DND-41 (cell line): ENCODE results near the gene HLA-DOA.

Experiments used
- ATAC-seq: fragments of 200-7000 bp; cut with Tn5 transposase; 3 replicates; pipeline ENCODE4 v1.9.1; 2021; ENCODE audit warnings: low read depth; ENCODE audit not compliant: insufficient read depth
- DNase-seq: peaks from one replicate; pipeline ENCODE4 v3.0.0-alpha.2; 2020
- H2AFZ ChIP-seq: 2 replicates; pipeline ENCODE4 v1.6.0; 2012; ENCODE audit warnings: low read depth, low read length
- H3K27ac ChIP-seq: 2 replicates; pipeline ENCODE4 v1.5.1; 2012; ENCODE audit warnings: low read length, inconsistent platforms
- H3K27me3 ChIP-seq: fragments of 200-600 bp; sonication (generic); 2 replicates; pipeline ENCODE4 v1.6.0; 2012; ENCODE audit warnings: low read length, mild to moderate bottlenecking, inconsistent platforms; ENCODE audit not compliant: insufficient read depth, poor library complexity
- H3K36me3 ChIP-seq: 2 replicates; pipeline ENCODE4 v1.5.1; 2012; ENCODE audit warnings: low read length, inconsistent platforms; ENCODE audit not compliant: insufficient read depth
- H3K4me1 ChIP-seq: 2 replicates; pipeline ENCODE4 v1.5.1; 2012; ENCODE audit warnings: mild to moderate bottlenecking, low read length; ENCODE audit not compliant: insufficient read depth
- H3K4me2 ChIP-seq: 2 replicates; pipeline ENCODE4 v1.6.0; 2012; ENCODE audit warnings: mild to moderate bottlenecking, moderate library complexity, low read length, inconsistent platforms; ENCODE audit not compliant: insufficient read depth
- H3K4me3 ChIP-seq, 2 experiments: fragments of 200-600 bp in 1 of 2; shearing (Covaris generic) in 1 of 2; 2 replicates each; pipeline ENCODE4 v1.5.1; 2012 to 2016; ENCODE audit warnings: inconsistent platforms in 2 of 2, low read length in 2 of 2, mild to moderate bottlenecking in 2 of 2, low read depth in 1 of 2, moderate library complexity in 1 of 2
- H3K79me2 ChIP-seq: 2 replicates; pipeline ENCODE4 v1.6.0; 2012; ENCODE audit warnings: low read length, inconsistent platforms; ENCODE audit not compliant: insufficient read depth
- H3K9ac ChIP-seq: 2 replicates; pipeline ENCODE4 v1.6.0; 2012; ENCODE audit warnings: low read depth, mild to moderate bottlenecking, inconsistent platforms, low read length, moderate library complexity
- H3K9me3 ChIP-seq: 2 replicates; pipeline ENCODE4 v1.5.1; 2012; ENCODE audit warnings: low read length, moderate library complexity, mild to moderate bottlenecking, inconsistent platforms; ENCODE audit not compliant: insufficient read depth, severe bottlenecking
- H4K20me1 ChIP-seq: 2 replicates; pipeline ENCODE4 v1.6.0; 2012; ENCODE audit warnings: low read length; ENCODE audit not compliant: insufficient read depth
- EZH2 ChIP-seq: IDR thresholded peaks from 3 replicates; pipeline ENCODE4 v1.6.1; 2012; ENCODE audit warnings: borderline replicate concordance, low read depth, mild to moderate bottlenecking, moderate library complexity, low read length, inconsistent platforms; ENCODE audit not compliant: severe bottlenecking
- TF ChIP-seq, protein P1 (sequence below): IDR thresholded peaks from 2 replicates; pipeline ENCODE4 v1.5.1; 2012; ENCODE audit warnings: borderline replicate concordance, low read length, moderate library complexity, mild to moderate bottlenecking; ENCODE audit not compliant: poor library complexity, severe bottlenecking; ENCODE audit errors: extremely low read depth

The HLA-DOA gene

DNA sequence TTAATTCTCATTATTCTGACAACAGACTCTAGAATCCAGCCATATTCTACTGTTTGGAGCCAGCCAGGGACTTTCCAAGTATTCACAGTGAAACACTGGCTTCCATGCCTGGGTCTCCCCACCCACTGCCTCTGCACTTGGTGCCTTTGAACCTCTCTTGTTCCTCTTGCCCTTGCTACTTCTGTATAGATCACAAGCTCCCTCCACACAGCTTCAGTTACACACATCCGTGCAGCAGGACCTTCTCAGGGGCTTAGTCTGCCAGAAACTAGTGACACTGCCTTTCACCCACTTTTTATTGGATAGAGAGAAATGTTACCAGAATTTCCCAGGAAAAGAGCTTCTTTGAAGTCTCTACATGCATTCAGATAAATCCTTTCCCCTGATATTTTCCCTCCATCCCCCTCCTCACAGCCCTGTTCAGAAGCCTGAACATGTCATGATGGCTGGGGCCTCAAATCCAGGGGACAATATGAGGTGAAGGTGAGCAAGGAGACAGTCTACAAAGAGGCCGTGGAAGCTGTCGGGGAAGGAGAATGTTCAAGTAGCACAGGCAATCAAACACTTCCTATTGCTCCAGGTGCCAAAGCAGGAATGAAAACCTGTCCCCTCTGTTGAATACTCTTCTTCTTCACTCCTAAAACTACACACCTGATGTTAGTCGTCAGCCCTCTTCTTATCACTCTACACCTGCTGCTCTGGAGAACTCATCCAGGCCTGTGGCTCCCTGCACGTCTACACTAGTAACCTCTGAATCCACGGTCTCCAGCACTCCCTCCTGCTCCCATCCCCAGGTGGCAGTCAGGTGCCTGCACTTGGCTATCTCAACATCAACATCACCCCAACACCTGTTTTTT is 20.2 kb upstream of the HLA-DOA start:
- peaks cover 30% of the 10 kb centered on the region for H3K27me3 ChIP-seq
- no peak overlapping the region for H2AFZ ChIP-seq

DNA sequence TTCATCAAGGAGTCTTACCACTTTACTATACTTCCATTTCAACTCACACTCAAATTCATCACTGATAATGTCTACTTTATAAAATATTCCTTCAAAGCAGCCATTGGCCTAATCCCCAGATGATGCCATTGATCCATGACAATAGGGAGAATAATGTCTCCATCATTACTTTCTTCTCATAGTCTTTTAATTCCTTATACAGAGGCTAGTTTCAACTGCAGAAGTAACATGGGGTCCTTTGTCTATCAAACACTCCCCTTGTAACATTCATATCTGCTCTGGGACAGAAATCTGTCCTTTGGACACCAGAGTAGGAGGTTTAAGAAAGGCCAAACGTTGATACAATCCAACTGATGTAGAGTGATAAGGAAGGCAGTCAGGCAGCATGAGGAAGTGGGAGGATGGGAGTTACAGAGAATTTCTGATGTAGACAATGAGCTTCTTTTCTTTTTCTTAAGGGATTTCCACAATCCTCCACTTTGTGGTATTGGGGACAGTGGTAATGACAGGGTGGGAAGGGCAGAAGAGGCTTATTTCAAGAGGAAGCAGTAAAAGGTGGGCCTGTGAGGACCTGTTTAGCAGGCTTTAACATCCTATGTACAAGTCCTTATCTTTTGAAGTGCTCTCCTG is 18.9 kb upstream of the HLA-DOA start:
- Histone ChIP-seq H3K4me2 (no peak overlapping the region), H2AFZ (no peak overlapping the region)

More for the DNA sequence above, 20.2 kb upstream of the HLA-DOA start:
- Histone ChIP-seq H3K36me3 (no peaks in the 10 kb centered on the region), H3K4me3 (no peak overlapping the region), H3K9ac (no peak overlapping the region), H3K79me2 (no peaks in the 10 kb centered on the region), H3K9me3 (no peaks in the 10 kb centered on the region), H3K27ac (no peak overlapping the region), H4K20me1 (no peaks in the 10 kb centered on the region), H3K4me2 (no peak overlapping the region), H3K4me1 (no peaks in the 10 kb centered on the region)
- ATAC-seq (no peak), DNase-seq (no peak)
- TF ChIP-seq, protein P1, sequence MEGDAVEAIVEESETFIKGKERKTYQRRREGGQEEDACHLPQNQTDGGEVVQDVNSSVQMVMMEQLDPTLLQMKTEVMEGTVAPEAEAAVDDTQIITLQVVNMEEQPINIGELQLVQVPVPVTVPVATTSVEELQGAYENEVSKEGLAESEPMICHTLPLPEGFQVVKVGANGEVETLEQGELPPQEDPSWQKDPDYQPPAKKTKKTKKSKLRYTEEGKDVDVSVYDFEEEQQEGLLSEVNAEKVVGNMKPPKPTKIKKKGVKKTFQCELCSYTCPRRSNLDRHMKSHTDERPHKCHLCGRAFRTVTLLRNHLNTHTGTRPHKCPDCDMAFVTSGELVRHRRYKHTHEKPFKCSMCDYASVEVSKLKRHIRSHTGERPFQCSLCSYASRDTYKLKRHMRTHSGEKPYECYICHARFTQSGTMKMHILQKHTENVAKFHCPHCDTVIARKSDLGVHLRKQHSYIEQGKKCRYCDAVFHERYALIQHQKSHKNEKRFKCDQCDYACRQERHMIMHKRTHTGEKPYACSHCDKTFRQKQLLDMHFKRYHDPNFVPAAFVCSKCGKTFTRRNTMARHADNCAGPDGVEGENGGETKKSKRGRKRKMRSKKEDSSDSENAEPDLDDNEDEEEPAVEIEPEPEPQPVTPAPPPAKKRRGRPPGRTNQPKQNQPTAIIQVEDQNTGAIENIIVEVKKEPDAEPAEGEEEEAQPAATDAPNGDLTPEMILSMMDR: no peak
- no peak for TF ChIP-seq EZH2

GRCh38 chr6:33024521-33024920 is 15.1 kb upstream of the HLA-DOA start:
- no peak for TF ChIP-seq EZH2
- TF ChIP-seq, protein P1: no peak
- Histone ChIP-seq H3K4me1 (no peaks in the 10 kb centered on the region), H3K9me3 (no peaks in the 10 kb centered on the region), H3K4me3 (no peak overlapping the region), H2AFZ (no peak overlapping the region), H4K20me1 (no peaks in the 10 kb centered on the region; the same call in 1 of the 2 replicates), H3K27ac (no peak overlapping the region), H3K27me3 (peaks cover 32% of the 10 kb centered on the region), H3K36me3 (no peaks in the 10 kb centered on the region), H3K4me2 (no peak overlapping the region), H3K79me2 (no peaks in the 10 kb centered on the region), H3K9ac (no peak overlapping the region)
- no peak for ATAC-seq
- no peak for DNase-seq

More for the DNA sequence above, 18.9 kb upstream of the HLA-DOA start:
- Histone ChIP-seq H3K4me1 (no peaks in the 10 kb centered on the region), H3K4me3 (no peak overlapping the region), H3K27me3 (peaks cover 30% of the 10 kb centered on the region), H3K9me3 (no peaks in the 10 kb centered on the region), H3K27ac (no peak overlapping the region), H3K9ac (no peak overlapping the region), H3K36me3 (no peaks in the 10 kb centered on the region), H4K20me1 (no peaks in the 10 kb centered on the region), H3K79me2 (no peaks in the 10 kb centered on the region)
- TF ChIP-seq, protein P1: no peak
- no peak for TF ChIP-seq EZH2
- DNase-seq (no peak), ATAC-seq (no peak)
